Measurements from ENCODE around the gene FBLIM1. TPM values are rescaled to one million over a fixed set of nuclear protein-coding genes. Genes with fewer than 3 reads are reported as not detected.

The FBLIM1 gene
- total RNA-seq, 1 experiment from 2014 or later: 78.3 TPM

DNA sequence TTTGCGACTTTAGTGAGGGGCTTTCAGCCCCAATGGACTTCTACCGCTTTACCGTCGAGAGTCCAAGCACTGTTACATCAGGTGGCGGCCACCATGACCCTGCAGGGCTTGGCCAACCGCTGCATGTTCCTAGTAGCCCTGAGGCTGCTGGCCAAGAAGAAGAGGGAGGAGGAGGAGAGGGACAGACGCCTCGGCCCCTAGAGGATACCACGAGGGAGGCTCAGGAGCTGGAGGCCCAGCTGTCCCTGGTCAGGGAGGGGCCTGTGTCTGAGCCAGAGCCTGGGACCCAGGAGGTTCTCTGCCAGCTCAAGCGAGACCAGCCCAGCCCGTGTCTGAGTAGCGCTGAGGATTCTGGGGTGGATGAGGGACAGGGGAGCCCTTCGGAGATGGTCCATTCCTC lies 31.2 kb upstream of the FBLIM1 start:
- no peak for ATAC-seq
- Mint-ChIP-seq H3K27ac (no peak overlapping the region), H3K4me1 (no peaks in the 10 kb centered on the region), H3K9me3 (no peaks in the 10 kb centered on the region), H3K27me3 (ENCODE audit: low read depth) (no peaks in the 10 kb centered on the region), H3K4me3 (no peak overlapping the region), H3K36me3 (peaks cover 26% of the 10 kb centered on the region)
- TF ChIP-seq ZNF317 (CRISPR knock-in tag; IDR thresholded peaks at IDR 0.05; ENCODE audit: borderline replicate concordance, low read depth) (no peak), TP53 (CRISPR knock-in tag; IDR thresholded peaks at IDR 0.05) (no peak), NR3C1 (CRISPR knock-in tag; conservative IDR thresholded peaks at IDR 0.05; ENCODE audit: low read depth) (no peak), MXD4 (CRISPR knock-in tag; IDR thresholded peaks at IDR 0.05; ENCODE audit: borderline replicate concordance) (no peak), GABPB1 (CRISPR knock-in tag; IDR thresholded peaks at IDR 0.05) (no peak), NFATC4 (CRISPR knock-in tag; IDR thresholded peaks at IDR 0.05) (no peak), ZNF671 (CRISPR knock-in tag; IDR thresholded peaks at IDR 0.05) (no peak), ZBTB21 (CRISPR knock-in tag; IDR thresholded peaks at IDR 0.05; ENCODE audit: borderline replicate concordance) (no peak), HMGA2 (CRISPR knock-in tag; IDR thresholded peaks at IDR 0.05) (no peak), ZNF423 (CRISPR knock-in tag; IDR thresholded peaks at IDR 0.05) (no peak), ZNF121 (CRISPR knock-in tag; IDR thresholded peaks at IDR 0.05) (no peak)
- TF ChIP-seq, protein P1, sequence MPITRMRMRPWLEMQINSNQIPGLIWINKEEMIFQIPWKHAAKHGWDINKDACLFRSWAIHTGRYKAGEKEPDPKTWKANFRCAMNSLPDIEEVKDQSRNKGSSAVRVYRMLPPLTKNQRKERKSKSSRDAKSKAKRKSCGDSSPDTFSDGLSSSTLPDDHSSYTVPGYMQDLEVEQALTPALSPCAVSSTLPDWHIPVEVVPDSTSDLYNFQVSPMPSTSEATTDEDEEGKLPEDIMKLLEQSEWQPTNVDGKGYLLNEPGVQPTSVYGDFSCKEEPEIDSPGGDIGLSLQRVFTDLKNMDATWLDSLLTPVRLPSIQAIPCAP (CRISPR knock-in tag; IDR thresholded peaks at IDR 0.05): no peak
- TF ChIP-seq, protein P2, sequence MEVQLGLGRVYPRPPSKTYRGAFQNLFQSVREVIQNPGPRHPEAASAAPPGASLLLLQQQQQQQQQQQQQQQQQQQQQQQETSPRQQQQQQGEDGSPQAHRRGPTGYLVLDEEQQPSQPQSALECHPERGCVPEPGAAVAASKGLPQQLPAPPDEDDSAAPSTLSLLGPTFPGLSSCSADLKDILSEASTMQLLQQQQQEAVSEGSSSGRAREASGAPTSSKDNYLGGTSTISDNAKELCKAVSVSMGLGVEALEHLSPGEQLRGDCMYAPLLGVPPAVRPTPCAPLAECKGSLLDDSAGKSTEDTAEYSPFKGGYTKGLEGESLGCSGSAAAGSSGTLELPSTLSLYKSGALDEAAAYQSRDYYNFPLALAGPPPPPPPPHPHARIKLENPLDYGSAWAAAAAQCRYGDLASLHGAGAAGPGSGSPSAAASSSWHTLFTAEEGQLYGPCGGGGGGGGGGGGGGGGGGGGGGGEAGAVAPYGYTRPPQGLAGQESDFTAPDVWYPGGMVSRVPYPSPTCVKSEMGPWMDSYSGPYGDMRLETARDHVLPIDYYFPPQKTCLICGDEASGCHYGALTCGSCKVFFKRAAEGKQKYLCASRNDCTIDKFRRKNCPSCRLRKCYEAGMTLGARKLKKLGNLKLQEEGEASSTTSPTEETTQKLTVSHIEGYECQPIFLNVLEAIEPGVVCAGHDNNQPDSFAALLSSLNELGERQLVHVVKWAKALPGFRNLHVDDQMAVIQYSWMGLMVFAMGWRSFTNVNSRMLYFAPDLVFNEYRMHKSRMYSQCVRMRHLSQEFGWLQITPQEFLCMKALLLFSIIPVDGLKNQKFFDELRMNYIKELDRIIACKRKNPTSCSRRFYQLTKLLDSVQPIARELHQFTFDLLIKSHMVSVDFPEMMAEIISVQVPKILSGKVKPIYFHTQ (CRISPR knock-in tag; IDR thresholded peaks at IDR 0.05): no peak
- TF ChIP-seq, protein P3, sequence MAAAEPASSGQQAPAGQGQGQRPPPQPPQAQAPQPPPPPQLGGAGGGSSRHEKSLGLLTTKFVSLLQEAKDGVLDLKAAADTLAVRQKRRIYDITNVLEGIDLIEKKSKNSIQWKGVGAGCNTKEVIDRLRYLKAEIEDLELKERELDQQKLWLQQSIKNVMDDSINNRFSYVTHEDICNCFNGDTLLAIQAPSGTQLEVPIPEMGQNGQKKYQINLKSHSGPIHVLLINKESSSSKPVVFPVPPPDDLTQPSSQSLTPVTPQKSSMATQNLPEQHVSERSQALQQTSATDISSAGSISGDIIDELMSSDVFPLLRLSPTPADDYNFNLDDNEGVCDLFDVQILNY (CRISPR knock-in tag; IDR thresholded peaks at IDR 0.05): no peak
- TF ChIP-seq, protein P4, sequence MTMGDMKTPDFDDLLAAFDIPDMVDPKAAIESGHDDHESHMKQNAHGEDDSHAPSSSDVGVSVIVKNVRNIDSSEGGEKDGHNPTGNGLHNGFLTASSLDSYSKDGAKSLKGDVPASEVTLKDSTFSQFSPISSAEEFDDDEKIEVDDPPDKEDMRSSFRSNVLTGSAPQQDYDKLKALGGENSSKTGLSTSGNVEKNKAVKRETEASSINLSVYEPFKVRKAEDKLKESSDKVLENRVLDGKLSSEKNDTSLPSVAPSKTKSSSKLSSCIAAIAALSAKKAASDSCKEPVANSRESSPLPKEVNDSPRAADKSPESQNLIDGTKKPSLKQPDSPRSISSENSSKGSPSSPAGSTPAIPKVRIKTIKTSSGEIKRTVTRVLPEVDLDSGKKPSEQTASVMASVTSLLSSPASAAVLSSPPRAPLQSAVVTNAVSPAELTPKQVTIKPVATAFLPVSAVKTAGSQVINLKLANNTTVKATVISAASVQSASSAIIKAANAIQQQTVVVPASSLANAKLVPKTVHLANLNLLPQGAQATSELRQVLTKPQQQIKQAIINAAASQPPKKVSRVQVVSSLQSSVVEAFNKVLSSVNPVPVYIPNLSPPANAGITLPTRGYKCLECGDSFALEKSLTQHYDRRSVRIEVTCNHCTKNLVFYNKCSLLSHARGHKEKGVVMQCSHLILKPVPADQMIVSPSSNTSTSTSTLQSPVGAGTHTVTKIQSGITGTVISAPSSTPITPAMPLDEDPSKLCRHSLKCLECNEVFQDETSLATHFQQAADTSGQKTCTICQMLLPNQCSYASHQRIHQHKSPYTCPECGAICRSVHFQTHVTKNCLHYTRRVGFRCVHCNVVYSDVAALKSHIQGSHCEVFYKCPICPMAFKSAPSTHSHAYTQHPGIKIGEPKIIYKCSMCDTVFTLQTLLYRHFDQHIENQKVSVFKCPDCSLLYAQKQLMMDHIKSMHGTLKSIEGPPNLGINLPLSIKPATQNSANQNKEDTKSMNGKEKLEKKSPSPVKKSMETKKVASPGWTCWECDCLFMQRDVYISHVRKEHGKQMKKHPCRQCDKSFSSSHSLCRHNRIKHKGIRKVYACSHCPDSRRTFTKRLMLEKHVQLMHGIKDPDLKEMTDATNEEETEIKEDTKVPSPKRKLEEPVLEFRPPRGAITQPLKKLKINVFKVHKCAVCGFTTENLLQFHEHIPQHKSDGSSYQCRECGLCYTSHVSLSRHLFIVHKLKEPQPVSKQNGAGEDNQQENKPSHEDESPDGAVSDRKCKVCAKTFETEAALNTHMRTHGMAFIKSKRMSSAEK (CRISPR knock-in tag; IDR thresholded peaks at IDR 0.05; ENCODE audit: borderline replicate concordance): no peak
- TF ChIP-seq, protein P5, sequence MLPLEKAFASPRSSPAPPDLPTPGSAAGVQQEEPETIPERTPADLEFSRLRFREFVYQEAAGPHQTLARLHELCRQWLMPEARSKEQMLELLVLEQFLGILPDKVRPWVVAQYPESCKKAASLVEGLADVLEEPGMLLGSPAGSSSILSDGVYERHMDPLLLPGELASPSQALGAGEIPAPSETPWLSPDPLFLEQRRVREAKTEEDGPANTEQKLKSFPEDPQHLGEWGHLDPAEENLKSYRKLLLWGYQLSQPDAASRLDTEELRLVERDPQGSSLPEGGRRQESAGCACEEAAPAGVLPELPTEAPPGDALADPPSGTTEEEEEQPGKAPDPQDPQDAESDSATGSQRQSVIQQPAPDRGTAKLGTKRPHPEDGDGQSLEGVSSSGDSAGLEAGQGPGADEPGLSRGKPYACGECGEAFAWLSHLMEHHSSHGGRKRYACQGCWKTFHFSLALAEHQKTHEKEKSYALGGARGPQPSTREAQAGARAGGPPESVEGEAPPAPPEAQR (CRISPR knock-in tag; IDR thresholded peaks at IDR 0.05): no peak
- TF ChIP-seq, protein P6, sequence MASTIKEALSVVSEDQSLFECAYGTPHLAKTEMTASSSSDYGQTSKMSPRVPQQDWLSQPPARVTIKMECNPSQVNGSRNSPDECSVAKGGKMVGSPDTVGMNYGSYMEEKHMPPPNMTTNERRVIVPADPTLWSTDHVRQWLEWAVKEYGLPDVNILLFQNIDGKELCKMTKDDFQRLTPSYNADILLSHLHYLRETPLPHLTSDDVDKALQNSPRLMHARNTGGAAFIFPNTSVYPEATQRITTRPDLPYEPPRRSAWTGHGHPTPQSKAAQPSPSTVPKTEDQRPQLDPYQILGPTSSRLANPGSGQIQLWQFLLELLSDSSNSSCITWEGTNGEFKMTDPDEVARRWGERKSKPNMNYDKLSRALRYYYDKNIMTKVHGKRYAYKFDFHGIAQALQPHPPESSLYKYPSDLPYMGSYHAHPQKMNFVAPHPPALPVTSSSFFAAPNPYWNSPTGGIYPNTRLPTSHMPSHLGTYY (CRISPR knock-in tag; IDR thresholded peaks at IDR 0.05): no peak
- ChIA-PET POLR2A (interaction anchor here (0.6 kb wide), 1 partner anchor 153 kb away, joined by 3 read pairs; no protein-coding TSS in a partner anchor), CTCF (interaction anchor here (1.2 kb wide), 1 partner anchor 13 kb away, joined by 3 read pairs; no protein-coding TSS in a partner anchor)
- DNase-seq (ENCODE audit: low spot score): no peak

Measured in WTC11 (cell line).